Measurements from ENCODE around the gene HACD1.
"Not testable (repeated sequence)": the region's sequence is repeated elsewhere in the genome, so short reads cannot be mapped to it uniquely, and the experiment has no call there.

DNA sequence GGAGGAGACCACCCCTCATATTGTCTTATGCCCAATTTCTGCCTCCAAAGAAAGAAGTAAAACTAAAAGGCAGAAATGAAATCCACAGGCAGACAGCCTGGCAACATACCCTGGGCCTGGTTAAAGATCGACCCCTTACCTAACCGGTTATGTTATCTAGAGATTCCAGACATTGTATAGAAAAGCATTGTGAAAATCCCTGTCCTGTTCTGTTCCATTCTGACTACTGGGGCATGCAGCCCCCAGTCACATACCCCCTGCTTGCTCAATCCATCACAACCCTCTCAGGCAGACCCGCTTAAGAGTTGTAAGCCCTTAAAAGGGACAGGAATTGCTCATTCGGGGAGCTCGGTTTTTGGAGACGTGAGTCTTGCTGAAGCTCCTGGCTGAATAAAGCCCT, 29.9 kb downstream of the HACD1 start:
- TF ChIP-seq, protein P1, sequence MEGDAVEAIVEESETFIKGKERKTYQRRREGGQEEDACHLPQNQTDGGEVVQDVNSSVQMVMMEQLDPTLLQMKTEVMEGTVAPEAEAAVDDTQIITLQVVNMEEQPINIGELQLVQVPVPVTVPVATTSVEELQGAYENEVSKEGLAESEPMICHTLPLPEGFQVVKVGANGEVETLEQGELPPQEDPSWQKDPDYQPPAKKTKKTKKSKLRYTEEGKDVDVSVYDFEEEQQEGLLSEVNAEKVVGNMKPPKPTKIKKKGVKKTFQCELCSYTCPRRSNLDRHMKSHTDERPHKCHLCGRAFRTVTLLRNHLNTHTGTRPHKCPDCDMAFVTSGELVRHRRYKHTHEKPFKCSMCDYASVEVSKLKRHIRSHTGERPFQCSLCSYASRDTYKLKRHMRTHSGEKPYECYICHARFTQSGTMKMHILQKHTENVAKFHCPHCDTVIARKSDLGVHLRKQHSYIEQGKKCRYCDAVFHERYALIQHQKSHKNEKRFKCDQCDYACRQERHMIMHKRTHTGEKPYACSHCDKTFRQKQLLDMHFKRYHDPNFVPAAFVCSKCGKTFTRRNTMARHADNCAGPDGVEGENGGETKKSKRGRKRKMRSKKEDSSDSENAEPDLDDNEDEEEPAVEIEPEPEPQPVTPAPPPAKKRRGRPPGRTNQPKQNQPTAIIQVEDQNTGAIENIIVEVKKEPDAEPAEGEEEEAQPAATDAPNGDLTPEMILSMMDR (IDR thresholded peaks at IDR 0.05; ENCODE audit: borderline replicate concordance, extremely low read depth, low read length, poor library complexity, severe bottlenecking): not testable (repeated sequence)
- TF ChIP-seq EZH2 (IDR thresholded peaks at IDR 0.05; ENCODE audit: borderline replicate concordance, low read depth, low read length, severe bottlenecking): not testable (repeated sequence)
